GM12865 (cell line): Measurements from ENCODE around the gene SEZ6L.

Experiments used
- DNase-seq: peaks from one replicate; pipeline ENCODE4 v3.0.0; 2010; ENCODE audit warnings: low read depth
- H3K4me3 ChIP-seq: 2 replicates; pipeline ENCODE4 v1.5.1; 2011; ENCODE audit warnings: mild to moderate bottlenecking, low read depth, low read length, control low read depth
- TF ChIP-seq, protein P1 (sequence below): IDR thresholded peaks from 2 replicates; pipeline ENCODE4 v1.5.1; 2011; ENCODE audit warnings: low read length, control low read depth, low read depth, inconsistent platforms; ENCODE audit not compliant: insufficient read depth; ENCODE audit errors: missing control alignments

The SEZ6L gene

DNA sequence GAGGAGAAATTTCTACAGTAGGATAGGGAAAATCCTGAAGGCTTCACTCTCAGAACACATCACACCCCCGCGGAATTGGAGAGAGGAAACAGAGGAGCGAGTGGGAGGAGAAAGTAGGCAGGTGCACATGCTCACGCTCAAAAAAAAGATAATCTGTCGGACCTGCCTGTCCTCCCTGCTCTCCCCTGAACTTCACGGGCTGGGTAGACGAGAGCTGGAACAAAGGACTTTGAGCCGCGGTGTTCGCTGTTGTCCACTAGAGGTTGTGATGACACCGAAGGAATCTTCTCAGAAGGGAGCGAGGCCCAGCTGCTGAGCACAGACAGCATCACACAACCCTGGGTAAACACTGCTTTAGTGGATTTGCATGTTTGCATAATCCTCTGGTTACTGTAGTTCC, 5.0 kb downstream of the SEZ6L start:
- TF ChIP-seq, protein P1, sequence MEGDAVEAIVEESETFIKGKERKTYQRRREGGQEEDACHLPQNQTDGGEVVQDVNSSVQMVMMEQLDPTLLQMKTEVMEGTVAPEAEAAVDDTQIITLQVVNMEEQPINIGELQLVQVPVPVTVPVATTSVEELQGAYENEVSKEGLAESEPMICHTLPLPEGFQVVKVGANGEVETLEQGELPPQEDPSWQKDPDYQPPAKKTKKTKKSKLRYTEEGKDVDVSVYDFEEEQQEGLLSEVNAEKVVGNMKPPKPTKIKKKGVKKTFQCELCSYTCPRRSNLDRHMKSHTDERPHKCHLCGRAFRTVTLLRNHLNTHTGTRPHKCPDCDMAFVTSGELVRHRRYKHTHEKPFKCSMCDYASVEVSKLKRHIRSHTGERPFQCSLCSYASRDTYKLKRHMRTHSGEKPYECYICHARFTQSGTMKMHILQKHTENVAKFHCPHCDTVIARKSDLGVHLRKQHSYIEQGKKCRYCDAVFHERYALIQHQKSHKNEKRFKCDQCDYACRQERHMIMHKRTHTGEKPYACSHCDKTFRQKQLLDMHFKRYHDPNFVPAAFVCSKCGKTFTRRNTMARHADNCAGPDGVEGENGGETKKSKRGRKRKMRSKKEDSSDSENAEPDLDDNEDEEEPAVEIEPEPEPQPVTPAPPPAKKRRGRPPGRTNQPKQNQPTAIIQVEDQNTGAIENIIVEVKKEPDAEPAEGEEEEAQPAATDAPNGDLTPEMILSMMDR = no peak
- DNase-seq = no peak

GRCh38 chr22:26182723-26183122, 13.5 kb downstream of the SEZ6L start:
- TF ChIP-seq, protein P1 = no peak
- no peak overlapping the region for H3K4me3 ChIP-seq
- no peak for DNase-seq

More for the DNA sequence above, 5.0 kb downstream of the SEZ6L start:
- no peak overlapping the region for H3K4me3 ChIP-seq

DNA sequence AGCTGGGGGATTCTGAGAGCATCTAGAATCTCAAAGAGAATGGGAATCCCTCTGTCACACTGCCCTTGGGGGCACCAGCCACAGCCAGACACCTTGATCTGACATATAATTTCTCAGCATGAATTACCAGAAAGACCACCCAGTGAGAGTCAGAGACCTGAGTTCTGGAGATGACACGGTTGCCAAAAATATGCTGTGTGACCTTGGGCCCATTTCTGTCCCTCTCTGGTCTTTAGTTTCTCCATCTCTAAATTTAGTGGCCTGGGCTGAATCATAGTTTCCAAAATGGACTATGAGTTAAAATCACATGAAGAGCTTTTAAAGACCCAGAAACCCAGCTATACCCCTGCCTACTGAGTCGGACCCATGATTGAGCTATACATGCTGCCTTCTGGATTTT, 15.9 kb downstream of the SEZ6L start:
- TF ChIP-seq, protein P1 = no peak
- DNase-seq = no peak
- H3K4me3 ChIP-seq = no peak overlapping the region

- H3K4me3 ChIP-seq = no peak overlapping the region
- DNase-seq = no peak
- TF ChIP-seq, protein P1 = no peak
These were observed 19.1 kb downstream of the SEZ6L start for GRCh38 chr22:26188341-26188740.

GRCh38 chr22:26194313-26194712, 25.1 kb downstream of the SEZ6L start:
- TF ChIP-seq, protein P1 = no peak
- DNase-seq = no peak
- H3K4me3 ChIP-seq = no peak overlapping the region

GRCh38 chr22:26194877-26195276, 25.6 kb downstream of the SEZ6L start:
- TF ChIP-seq, protein P1 = no peak
- no peak for DNase-seq
- no peak overlapping the region for H3K4me3 ChIP-seq

- no peak overlapping the region for H3K4me3 ChIP-seq
- DNase-seq = no peak
- TF ChIP-seq, protein P1 = no peak
These were observed 27.4 kb downstream of the SEZ6L start for GRCh38 chr22:26196657-26197056.
